Keratinocyte (primary cell): ENCODE results near the gene VPS37B. TPM values are rescaled to one million over a fixed set of nuclear protein-coding genes. Genes with fewer than 3 reads are reported as not detected.

ENCODE experiments used
- DNase-seq: peaks from one replicate; pipeline ENCODE4 v3.0.0-alpha.2; 2011; ENCODE audit warnings: low read depth, missing footprints, low spot score
- FAIRE-seq: peaks from 2 replicates; lab custom pipeline; 2011; peaks lifted over from hg19 to GRCh38; lab: Jason Lieb, UNC
- H2AFZ ChIP-seq: 2 replicates; pipeline ENCODE4 v1.6.0; 2012; ENCODE audit warnings: low read length, control low read depth, inconsistent platforms; ENCODE audit not compliant: control insufficient read depth
- H3K27ac ChIP-seq: 2 replicates; pipeline ENCODE4 v1.5.1; 2011; ENCODE audit warnings: low read length; ENCODE audit not compliant: control insufficient read depth, insufficient read depth
- H3K27me3 ChIP-seq: 3 replicates; pipeline ENCODE4 v1.6.0; 2011; ENCODE audit warnings: low read length; ENCODE audit not compliant: control insufficient read depth, insufficient read depth; ENCODE audit errors: extremely low read depth
- H3K36me3 ChIP-seq, 2 experiments: 2 replicates in 1 of 2; 3 replicates in 1 of 2; pipeline ENCODE4 v1.5.1; 2011; ENCODE audit warnings: low read length in 2 of 2, mild to moderate bottlenecking in 1 of 2; ENCODE audit not compliant: control insufficient read depth in 2 of 2, insufficient read depth in 2 of 2; ENCODE audit errors: extremely low read depth in 1 of 2
- H3K4me1 ChIP-seq: 3 replicates; pipeline ENCODE4 v1.5.1; 2011; ENCODE audit warnings: low read length; ENCODE audit not compliant: control insufficient read depth, insufficient read depth; ENCODE audit errors: extremely low read depth
- H3K4me2 ChIP-seq: 3 replicates; pipeline ENCODE4 v1.6.0; 2011; ENCODE audit warnings: low read depth, low read length; ENCODE audit not compliant: control insufficient read depth, insufficient read depth; ENCODE audit errors: extremely low read depth
- H3K4me3 ChIP-seq, 3 experiments: fragments of 200-600 bp in 1 of 3; sonication (generic) in 1 of 3; 2 replicates in 2 of 3; 3 replicates in 1 of 3; pipeline ENCODE4 v1.5.1; 2011 to 2016; ENCODE audit warnings: low read length in 3 of 3, mild to moderate bottlenecking in 3 of 3, control low read depth in 2 of 3, inconsistent platforms in 1 of 3, low read depth in 1 of 3, mixed read lengths in 1 of 3, mixed run types in 1 of 3, moderate library complexity in 1 of 3; ENCODE audit not compliant: control insufficient read depth in 2 of 3, insufficient read depth in 2 of 3; ENCODE audit errors: extremely low read depth in 1 of 3
- H3K79me2 ChIP-seq: 2 replicates; pipeline ENCODE4 v1.6.0; 2012; ENCODE audit warnings: low read length; ENCODE audit not compliant: control insufficient read depth, insufficient read depth
- H3K9ac ChIP-seq: 3 replicates; pipeline ENCODE4 v1.6.0; 2011; ENCODE audit warnings: low read length; ENCODE audit not compliant: control insufficient read depth, insufficient read depth; ENCODE audit errors: extremely low read depth
- H3K9me1 ChIP-seq: 3 replicates; pipeline ENCODE4 v1.6.0; 2011; ENCODE audit warnings: low read length; ENCODE audit not compliant: control insufficient read depth, insufficient read depth; ENCODE audit errors: extremely low read depth
- H3K9me3 ChIP-seq: 2 replicates; pipeline ENCODE4 v1.5.1; 2012; ENCODE audit warnings: low read depth, low read length; ENCODE audit not compliant: control insufficient read depth
- H4K20me1 ChIP-seq: 3 replicates; pipeline ENCODE4 v1.6.0; 2011; ENCODE audit warnings: low read length; ENCODE audit not compliant: control insufficient read depth, insufficient read depth; ENCODE audit errors: extremely low read depth
- CTCF ChIP-seq, 3 experiments: IDR thresholded peaks in 1 of 3; conservative IDR thresholded peaks in 1 of 3; optimal IDR thresholded peaks in 1 of 3; 2 replicates in 2 of 3; 3 replicates in 1 of 3; pipeline versions ENCODE3 to v1.5.1; 2011; ENCODE audit warnings: low read length in 3 of 3, mild to moderate bottlenecking in 3 of 3, moderate library complexity in 2 of 3, control low read depth in 1 of 3, inconsistent platforms in 1 of 3; ENCODE audit not compliant: insufficient read depth in 2 of 3; ENCODE audit errors: extremely low read depth in 1 of 3
- EZH2 ChIP-seq: IDR thresholded peaks from one replicate; pipeline ENCODE4 v1.6.1; 2012; ENCODE audit warnings: inconsistent platforms, mild to moderate bottlenecking, low read length, moderate library complexity
- dilution Hi-C: fragments of 300-500 bp; cut with MboI; formaldehyde crosslinking; loops from one replicate; pipeline ENCODE4 v1.7.0; 2020; ENCODE audit warnings: low sequenced_read_pairs; ENCODE audit not compliant: extremely low pct_ligation_motif_present
- polyA plus RNA-seq, 5 experiments: library from polyadenylated mRNA; depleted of rRNA in 3 of 5; stranded (reverse) in 3 of 5; stranded (forward) in 1 of 5; unstranded in 1 of 5; fragments of >200 nt; gene quantifications; 1 replicate in 1 of 5; 2 replicates in 3 of 5; 3 replicates in 1 of 5; pipeline versions ENCODE4 v1.2.1 to v1.2.3, GENCODE V29; 2011 to 2012; ENCODE audit warnings: missing spikeins in 2 of 5, low read depth in 1 of 5, low replicate concordance in 1 of 5

Gene VPS37B
- polyA plus RNA-seq, 1 donor (not counting 4 experiments of a cell fraction or from before 2014, with no cell fraction given): 34.1 TPM

GRCh38 chr12:122884860-122885259, 11.1 kb downstream of the VPS37B start:
- Histone ChIP-seq H3K4me3 (no peak overlapping the region), H4K20me1 (peaks cover 12% of the 10 kb centered on the region), H3K4me1 (peaks cover 45% of the 10 kb centered on the region), H3K27me3 (no peaks in the 10 kb centered on the region), H3K9me3 (no peaks in the 10 kb centered on the region), H3K79me2 (peaks cover 83% of the 10 kb centered on the region), H3K9ac (no peak overlapping the region), H2AFZ (no peak overlapping the region), H3K4me2 (no peak overlapping the region), H3K27ac (peak overlapping the region; percentile 47), H3K36me3 (peaks cover 7 to 11% of the 10 kb centered on the region in 2 experiments), H3K9me1 (peaks cover 2% of the 10 kb centered on the region)
- FAIRE-seq (no peak), DNase-seq (no peak)
- TF ChIP-seq CTCF (optimal IDR thresholded peaks at IDR 0.05 in 1 of 3, IDR thresholded peaks at IDR 0.05 in 1 of 3, conservative IDR thresholded peaks at IDR 0.05 in 1 of 3; ENCODE audit: extremely low read depth in 1 of 3, insufficient read depth in 2 of 3, low read length in 3 of 3): no peak
- dilution Hi-C loops: no loop called here

- Histone ChIP-seq H3K9me1 (peaks cover 2% of the 10 kb centered on the region), H2AFZ (no peak overlapping the region), H3K9ac (no peak overlapping the region), H4K20me1 (peaks cover 18% of the 10 kb centered on the region), H3K9me3 (no peaks in the 10 kb centered on the region), H3K27ac (peak overlapping the region; percentile 47), H3K36me3 (peaks cover 9 to 16% of the 10 kb centered on the region in 2 experiments), H3K4me1 (peaks cover 40% of the 10 kb centered on the region), H3K27me3 (no peaks in the 10 kb centered on the region), H3K4me3 (no peak overlapping the region), H3K4me2 (no peak overlapping the region), H3K79me2 (peaks cover 85% of the 10 kb centered on the region)
- no peak for DNase-seq
- no peak for TF ChIP-seq EZH2
- TF ChIP-seq CTCF (optimal IDR thresholded peaks at IDR 0.05 in 1 of 3, IDR thresholded peaks at IDR 0.05 in 1 of 3, conservative IDR thresholded peaks at IDR 0.05 in 1 of 3; ENCODE audit: extremely low read depth in 1 of 3, insufficient read depth in 2 of 3, low read length in 3 of 3): no peak
- dilution Hi-C loops: no loop called here
- FAIRE-seq: no peak
Observed at GRCh38 chr12:122884091-122884826, 11.7 kb downstream of the VPS37B start.
